ENCODE data around the gene SLC36A2.
"Not testable (repeated sequence)": the region's sequence is repeated elsewhere in the genome, so short reads cannot be mapped to it uniquely, and the experiment has no call there.

The SLC36A2 gene

DNA sequence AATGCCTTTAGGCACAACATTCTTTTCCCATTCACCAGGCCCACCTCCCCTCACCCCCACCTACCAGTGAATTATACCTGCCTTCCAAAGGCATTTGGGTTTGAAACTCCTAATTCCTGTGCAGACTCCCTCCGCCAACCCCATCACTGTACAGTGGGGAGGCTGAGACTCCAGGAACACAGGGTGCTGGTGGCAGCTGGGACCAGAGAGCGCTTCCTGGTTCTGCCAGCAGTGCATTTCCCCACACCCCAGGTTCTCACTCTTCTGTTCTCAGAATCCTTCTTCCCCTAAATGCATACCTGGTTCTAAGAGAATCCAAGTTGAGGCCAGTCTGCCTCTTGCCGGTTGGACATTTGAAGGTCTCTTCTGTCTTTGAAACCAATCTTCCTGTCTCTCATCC, 21.1 kb downstream of the SLC36A2 start:
- DNase-seq (ENCODE audit: low spot score), result no peak

DNA sequence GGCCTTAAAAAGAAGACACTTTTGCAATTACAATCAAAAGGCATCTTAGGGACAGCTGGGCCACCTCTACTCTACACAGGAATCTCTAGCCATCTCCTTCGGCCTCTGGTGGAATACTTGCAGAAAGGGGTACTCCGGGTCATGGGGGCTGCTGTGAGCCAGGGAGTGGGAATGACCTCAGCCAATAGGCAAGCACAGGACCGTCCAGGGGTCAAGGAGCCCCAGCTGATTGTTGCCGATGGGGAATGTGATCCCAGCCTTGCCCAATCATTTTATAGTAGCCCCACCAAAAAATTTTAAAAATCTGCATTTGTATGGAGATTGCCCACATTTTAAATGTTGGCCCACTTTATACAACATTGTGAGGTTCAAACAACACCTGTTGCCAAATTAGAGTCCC, 26.9 kb downstream of the SLC36A2 start:
- no peak for DNase-seq (ENCODE audit: low spot score)

DNA sequence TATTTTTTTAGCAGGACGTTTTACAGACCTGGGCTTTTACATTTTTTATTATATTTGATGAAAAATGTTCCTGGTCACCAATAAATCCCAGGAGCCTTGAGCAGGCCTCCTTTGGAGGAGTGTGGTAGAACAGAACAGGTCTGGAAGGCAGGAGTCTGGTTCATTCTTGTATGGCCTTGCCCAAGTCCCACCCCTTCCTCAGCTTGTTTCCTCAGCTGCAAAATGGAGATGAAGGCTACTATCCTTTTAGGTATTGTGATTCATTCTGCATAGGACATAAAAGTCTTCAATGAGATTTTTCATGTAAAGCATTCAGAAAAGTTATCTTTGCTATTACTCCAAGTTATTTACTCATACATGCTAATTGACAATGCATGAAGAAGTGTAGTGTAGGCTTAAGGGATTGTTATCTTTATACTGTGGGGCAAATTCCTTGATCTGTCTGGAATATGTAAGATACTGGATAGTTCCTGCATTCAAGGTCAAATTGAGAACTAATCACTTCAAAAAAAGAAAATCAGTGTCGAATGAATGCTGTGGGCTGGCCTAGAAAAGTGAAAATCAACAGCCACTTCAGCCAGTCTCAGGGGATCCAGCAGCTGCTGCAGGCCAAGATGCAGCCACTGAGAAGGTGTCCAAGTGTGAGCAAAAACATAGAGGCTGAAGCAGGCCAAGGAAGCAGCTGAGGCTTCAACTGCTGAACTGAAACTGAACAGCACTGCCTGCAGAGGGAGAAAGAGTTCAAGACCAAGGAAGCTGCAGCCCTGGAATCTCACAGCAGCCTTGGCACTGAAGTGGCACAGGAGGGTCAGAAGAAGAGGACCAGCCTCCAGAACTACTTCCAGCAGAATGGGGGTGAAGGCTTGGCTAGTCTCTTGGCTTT, 28.3 kb downstream of the SLC36A2 start:
- no peak for DNase-seq (ENCODE audit: low spot score)

DNA sequence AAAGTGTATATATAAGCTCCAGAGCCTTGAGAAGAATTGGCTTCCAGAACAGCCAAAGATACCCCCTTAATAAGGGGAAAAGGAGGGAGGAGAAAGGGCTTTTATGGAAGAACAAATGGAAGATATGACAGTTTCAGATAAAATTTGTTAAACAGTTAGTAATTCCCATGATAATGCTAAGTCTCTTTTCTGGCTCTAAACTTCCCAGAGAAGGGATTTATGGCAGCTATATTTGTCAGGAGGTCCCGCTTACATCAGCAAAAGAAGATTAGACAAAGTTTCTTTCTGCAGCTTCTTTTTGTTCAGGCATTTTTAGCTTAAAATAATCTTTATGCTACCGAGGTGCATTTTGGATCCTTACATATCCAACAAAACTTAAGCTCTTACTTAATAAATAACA, 29.5 kb downstream of the SLC36A2 start:
- no peak for DNase-seq (ENCODE audit: low spot score)

DNA sequence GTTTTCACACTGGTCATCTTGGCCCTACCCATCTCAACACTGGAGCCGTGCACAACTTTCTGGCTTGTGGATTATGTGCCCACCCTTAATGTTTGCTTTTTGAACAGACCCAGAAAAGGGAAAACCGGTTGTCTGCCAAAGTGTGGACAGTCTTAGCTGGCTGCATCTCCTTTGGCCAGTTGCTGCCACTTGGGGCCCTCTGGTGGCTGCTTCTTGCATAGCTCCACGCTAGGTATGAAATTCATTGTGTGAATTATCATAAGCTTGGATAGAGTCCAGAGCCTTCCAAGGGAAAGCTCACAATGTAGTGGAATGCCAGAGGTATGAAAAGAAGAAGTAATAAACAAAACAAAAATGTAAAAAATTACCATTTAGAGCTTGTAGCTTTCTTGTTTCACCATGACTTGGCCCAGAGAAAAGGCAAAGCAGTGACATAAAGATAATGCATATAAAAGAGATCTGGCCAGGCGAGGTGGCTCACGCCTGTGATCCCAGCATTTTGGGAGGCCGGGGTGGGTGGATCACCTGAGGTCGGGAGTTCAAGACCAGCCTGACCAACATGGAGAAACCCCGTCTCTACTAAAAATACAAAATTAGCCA, 31.3 kb downstream of the SLC36A2 start:
- DNase-seq (ENCODE audit: low spot score), result peak; percentile 49

DNA sequence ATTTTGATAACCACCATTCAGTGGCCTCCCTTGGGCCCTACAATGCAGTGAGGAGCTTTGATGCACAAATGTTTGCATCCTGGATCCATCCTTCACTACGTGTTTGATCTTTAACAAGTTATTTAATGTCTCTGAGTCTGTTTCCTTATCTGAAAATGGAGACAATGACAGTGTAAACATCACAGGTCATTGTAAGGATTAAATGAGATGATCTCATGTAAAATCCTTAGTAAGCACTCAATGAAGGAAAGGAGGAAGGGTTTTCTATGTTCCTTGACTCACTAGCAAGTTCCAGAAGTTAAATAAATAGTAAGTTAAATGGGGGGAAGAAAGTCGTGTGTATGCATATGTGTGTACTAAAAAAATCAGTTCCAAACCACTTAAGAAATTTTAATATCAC, 34.0 kb downstream of the SLC36A2 start:
- DNase-seq (ENCODE audit: low spot score), result no peak

DNA sequence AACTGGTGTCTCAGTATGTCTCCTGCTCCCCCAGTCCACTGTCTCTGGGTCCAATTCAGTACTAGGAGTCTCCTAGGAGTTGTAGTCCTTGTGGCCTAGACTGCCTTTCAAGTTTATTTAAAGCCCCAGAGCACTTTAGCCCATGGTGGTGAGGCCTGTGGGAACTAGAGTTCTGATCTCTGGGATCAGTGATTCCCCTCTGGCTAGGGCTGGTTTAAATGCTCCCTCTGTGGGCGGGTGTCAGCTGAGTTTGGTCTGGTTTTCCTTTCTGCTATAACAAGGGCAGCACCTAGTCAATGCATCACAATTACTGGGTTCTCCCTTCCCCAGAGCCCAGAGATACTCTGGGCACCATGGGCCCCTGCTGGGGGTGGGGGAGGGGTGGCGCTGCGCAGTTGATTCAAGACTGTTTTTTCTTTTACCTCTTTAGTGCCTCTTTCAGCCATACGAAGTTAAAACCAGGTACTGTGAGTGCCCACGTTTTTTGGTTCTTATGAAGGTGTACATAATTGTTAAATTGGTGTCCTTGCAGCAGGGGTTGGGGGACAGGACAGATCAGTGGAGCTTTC, 34.5 kb downstream of the SLC36A2 start:
- DNase-seq (ENCODE audit: low spot score), result no peak

DNA sequence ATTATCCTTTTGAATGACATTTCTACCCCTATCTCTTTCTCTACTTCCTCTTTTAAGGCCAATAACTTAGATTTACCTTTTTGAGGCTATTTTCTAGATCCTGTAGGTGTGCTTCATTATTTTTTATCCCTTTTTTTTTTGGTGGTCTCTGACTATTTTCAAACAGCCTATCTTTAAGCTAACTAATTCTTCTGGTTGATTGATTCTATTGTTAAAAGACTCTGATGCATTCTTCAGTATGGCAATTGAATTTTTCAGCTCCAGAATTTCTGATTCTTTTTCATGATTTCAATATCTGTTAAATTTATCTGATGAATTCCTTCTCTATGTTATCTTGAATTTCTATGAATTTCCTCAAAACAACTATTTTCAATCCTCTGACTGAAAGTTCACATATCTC, 36.4 kb downstream of the SLC36A2 start:
- no peak for DNase-seq (ENCODE audit: low spot score)

DNA sequence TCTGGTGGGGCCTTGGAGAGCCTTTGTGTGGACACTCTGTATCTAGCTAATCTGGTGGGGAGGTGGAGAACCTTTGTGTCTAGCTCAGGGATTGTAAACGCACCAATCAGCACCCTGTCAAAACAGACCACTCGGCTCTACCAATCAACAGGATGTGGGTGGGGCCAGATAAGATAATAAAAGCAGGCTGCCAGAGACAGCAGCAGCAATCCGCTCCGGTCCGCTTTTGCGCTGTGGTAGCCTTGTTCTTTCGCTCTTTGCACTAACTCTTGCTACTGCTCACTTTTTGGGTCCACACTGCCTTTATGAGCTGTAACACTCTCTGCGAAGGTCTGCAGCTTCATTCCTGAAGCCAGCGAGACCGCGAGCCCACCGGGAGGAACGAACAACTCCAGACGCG, 37.5 kb downstream of the SLC36A2 start:
- not testable (repeated sequence) for DNase-seq (ENCODE audit: low spot score)

DNA sequence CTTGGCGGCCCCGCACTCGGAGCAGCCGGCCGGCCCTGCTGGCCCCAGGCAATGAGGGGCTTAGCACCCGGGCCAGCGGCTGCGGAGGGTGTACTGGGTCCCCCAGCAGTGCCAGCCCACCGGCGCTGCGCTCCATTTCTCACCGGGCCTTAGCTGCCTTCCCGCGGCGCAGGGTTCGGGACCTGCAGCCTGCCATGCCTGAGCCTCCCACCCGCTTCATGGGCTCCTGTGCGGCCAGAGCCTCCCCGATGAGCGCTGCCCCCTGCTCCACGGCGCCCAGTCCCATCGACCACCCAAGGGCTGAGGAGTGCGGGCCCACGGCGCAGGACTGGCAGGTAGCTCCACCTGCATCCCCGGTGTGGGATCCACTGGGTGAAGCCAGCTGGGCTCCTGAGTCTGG, 38.1 kb downstream of the SLC36A2 start:
- not testable (repeated sequence) for DNase-seq (ENCODE audit: low spot score)

DNA sequence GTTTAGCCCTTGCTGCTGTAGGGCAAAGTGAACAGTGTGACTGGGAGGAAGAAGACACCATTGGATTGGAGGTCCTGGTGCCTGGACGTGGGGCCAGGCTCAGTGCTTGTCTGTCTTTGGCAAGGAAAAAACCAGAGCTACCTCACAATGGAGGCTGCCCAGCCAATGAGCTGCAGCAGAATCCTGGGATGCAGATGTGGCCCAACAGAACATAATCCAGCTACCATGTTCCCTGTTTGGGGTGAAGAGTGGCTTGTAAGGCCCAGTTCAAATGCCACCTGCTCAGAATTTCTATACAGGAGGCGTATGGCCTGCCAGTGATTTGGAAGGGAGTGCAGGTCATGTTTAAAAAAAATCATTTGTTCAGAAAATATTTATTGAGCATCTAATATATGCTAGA, 43.7 kb downstream of the SLC36A2 start, which contains the start of gene SLC36A3:
Gene SLC36A3 (minus strand): TSS at position 101 of the 400 bp plus-strand sequence. CDS start 412 bp downstream, outside the sequence.
- DNase-seq (ENCODE audit: low spot score), result no peak

DNA sequence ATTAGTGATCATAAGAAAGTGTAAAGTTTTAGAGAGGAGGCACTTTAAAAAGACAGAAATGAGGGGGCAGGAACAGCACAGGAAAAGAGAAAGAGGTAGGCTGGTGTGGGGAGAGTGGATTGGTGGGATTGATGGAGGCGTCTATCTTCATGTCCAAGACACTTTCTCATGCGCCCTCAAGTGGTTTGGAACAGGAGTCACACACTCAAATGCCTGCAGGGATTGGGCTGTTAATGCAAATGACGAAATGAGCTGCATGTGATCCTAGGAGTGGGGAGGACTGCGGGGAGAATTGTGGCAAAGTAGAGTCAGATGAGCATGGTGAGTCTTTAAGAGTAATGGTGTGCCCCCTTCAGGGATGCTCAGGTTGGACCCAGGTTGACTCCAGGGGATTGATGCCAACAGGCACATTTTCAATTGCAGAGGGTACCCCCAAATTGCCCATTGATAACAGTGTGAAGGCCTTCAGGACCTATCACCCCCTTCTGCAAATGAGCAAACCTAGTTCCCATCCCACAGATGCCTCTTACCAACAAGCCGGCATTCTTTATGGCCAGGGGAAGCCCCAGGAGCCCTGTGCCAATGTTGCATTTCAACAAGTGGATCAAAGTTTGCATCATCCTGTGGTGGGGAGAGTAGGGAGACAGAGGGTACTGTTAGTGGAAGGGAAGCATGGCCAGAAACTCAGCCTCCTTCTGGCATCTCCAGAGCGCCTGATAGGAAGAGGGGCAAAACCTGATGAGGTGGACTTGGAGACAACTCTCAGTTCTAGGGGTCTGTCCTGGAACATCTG, 49.1 kb downstream of the SLC36A2 start:
- DNase-seq (ENCODE audit: low spot score), result no peak

DNA sequence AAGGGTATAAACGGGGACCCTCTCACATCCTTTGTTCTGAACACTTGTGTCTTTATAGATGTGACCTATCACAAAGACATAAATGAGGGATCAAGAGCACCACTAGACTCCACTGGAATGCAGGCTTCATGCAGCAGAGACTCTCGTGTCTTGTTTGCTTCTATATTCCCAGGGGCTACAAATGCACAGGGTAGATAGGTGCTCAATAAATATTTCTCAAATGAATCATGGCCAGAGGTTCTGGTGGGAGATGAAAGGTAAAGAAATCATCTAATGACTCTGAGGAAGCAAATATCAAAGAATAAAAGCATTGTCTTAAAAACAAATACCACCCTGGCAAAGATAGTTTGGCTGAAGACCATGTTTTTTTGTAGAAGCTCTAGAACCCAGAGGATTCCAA, 50.4 kb downstream of the SLC36A2 start:
- no peak for DNase-seq (ENCODE audit: low spot score)

DNA sequence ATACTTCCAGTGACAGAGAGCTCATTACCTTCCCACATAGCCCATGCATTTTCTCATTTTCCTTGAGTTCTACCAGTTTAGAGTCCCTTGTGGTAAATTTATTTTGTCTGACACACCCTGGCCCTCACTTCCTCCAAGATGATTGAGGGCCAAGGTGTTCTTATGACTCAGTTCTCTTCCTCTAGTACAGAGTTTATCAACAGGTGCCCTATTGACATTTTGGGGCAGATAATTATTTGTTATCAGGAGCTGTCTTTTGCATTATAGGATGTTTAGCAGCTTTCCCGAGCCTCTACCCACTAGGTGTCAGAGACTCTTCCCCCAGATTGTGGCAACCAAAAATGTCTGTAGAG, 50.9 kb downstream of the SLC36A2 start:
- DNase-seq (ENCODE audit: low spot score), result no peak

DNA sequence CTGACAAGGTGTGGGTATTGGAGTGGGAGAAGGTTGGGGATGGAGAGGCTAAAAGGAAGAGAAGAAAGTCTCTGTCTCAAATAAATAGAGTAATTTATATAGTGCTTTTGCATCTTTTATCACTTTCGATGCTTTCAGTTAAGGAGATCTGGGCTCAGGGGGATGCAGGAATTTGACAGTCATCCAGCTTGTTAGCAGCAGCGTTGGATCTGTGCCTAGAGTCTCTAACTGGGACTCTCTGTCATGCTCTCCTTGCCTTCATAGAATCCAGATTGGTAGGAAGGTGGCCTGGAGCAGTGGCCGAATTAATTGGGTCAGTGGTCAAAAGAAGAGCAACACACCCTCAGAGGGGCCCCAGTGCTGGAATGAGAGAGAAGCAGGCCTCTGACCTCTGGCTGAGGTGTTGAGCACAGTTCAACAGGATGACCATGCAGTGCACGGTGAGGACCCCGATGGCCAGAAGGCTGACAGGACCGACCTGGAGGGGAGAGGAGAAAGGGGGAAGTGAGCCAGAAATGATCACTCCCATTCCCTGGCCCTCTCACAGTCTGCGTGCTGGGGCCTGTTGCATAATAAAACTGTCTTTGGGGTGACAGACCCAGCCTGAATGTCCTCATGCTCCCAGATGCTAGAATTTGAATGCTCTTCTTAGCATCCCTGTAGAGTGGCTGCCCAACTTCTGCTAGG, 51.4 kb downstream of the SLC36A2 start:
- no peak for DNase-seq (ENCODE audit: low spot score)

DNA sequence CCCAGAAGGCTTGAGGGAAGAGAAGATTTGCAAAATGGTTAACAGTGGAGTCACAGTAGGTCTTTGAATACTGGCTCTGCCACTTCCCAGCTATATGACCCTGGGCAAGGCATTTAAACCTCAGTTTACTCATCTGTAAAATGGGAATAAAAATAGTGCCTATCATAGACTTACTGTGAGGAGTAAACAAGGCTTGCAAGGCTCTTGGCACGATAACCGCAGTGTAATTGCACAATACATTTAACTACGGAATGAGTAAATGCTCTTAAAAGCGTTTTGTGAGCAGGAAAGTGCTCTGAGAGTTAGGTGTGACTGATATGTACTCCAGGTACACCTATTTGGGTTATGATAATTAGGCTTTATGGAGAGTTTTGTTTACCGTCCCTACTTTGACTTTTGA, 52.2 kb downstream of the SLC36A2 start:
- no peak for DNase-seq (ENCODE audit: low spot score)

DNA sequence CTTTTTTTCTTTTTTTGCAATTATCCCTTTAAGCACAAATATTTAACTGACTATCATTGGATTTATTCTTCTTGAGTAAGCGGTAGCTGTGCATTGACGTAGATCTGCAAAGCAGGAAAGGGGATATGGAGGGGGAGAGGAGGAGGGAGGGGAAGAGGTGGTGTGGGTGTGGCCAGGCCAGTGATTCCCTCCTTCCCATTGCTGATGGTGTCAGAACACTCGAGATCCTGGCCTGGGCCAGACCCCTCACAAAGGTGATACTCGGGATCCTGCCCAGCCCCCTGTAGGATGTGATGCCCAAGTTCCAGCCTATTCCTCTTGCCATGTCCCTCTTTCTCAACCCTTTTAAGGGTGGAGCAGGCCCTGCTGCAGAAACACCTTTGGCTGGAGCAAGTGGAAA, 53.7 kb downstream of the SLC36A2 start:
- no peak for DNase-seq (ENCODE audit: low spot score)

DNA sequence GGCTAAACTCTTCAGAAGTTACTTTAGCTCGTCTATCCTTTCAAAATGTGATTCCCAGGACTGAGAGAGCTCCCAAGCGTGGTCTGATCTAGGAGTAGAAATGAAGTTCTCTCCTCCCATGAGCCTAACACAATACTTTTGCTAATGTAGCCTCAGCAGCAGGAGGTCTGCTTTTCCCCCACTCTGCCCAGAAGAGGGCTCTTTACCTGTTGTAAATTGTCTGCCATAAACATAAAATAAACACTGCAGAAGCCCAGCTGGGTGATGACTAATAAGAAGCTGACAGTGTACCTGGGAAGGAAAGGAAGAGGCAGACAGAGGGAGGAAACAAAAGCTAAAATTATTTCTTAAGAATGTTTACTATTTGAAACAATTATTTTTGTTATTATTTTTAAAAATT, 59.2 kb downstream of the SLC36A2 start:
- DNase-seq (ENCODE audit: low spot score), result no peak

DNA sequence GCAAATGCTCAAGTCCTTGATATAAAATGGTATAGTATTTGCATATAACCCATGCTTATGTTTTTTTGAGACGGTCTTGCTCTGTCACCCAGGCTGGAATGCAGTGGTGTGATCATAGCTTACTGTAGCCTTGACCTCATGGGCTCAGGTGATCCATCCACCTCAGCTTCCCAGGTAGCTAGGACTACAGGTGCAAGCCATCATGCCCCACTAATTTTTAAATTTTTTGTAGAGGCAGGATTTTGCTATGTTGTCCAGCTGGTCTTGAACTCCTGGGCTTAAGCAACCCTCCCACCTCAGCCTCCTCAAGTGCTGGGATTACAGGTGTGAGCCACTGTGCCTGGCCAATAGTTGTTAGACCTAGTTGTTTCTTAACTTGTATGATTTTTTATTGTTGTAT, 61.1 kb downstream of the SLC36A2 start:
- no peak for DNase-seq (ENCODE audit: low spot score)

DNA sequence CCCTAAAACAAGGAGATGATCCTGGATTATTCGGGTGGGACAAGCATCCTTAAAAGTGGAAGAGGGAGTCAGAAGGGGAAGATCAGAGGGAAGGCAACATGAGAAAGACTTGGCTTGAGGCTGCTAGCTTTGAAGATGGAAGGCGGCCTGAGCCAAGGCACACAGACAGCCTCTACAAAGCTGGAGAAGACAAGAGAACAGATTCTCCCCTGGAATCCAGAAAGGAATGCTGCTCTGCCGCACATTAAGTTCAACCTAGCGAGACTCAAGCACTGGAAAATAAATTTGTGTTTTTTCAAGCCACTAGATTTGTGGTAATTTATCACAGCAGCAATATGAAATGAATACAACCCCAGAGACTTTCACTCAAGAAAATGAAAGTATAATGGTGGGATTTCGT, 61.7 kb downstream of the SLC36A2 start:
- DNase-seq (ENCODE audit: low spot score), result no peak

DNA sequence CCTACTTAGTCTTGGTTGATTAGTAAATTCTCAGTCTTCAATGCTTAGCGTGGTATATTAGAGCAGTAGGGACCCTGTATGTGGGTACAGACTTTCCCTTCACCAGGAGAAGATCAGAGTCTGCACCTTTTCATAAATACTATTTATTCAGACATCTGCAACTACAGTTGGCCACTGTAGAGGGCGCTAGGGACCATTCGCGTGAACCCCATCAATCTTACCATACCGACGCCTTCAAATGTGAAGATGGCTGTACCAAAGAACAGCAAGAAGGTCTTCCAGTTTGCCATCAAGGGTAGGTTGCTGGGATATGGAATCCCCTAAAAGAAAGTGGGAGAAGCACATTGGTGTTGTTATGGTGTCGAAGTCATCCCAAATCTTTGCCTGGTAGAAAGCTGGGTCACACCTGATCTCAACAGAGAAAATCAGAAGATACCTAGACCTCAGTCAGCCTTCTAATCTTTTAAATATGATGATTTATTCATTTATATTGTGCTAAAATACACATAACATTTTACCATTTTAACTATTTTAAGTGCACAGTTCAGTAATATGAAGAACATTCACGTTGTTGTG, 62.9 kb downstream of the SLC36A2 start:
- DNase-seq (ENCODE audit: low spot score), result no peak

Measured in hematopoietic multipotent progenitor cell treated with erythropoietin and hydrocortisone succinate and interleukin-3 and kit ligand, for 17 days (in vitro differentiated cells).